HL-60 (cell line): ENCODE results near the gene ARHGEF11.

ENCODE experiments used
- DNase-seq, 2 experiments: peaks; one replicate each; pipeline ENCODE4 v3.0.0-alpha.2; 2010 to 2020; ENCODE audit warnings: low read depth in 1 of 2, low spot score in 1 of 2
- H3K27ac ChIP-seq: fragments of 250-450 bp; sonication (Bioruptor Pico); replicated peaks from 2 replicates; pipeline ENCODE4 v1.5.1; 2020; ENCODE audit warnings: mild to moderate bottlenecking, moderate library complexity
- H3K27me3 ChIP-seq: fragments of 250-450 bp; sonication (Bioruptor Pico); 2 replicates; pipeline ENCODE4 v1.5.1; 2021; ENCODE audit warnings: mild to moderate bottlenecking, moderate library complexity; ENCODE audit not compliant: insufficient read depth, poor library complexity, severe bottlenecking
- H3K4me3 ChIP-seq: replicated peaks from 2 replicates; pipeline ENCODE4 v1.5.1; 2011; ENCODE audit warnings: mild to moderate bottlenecking, control low read depth, low read length; ENCODE audit not compliant: insufficient read depth
- CTCF ChIP-seq: IDR thresholded peaks from one replicate; pipeline ENCODE4 v1.5.1; 2011; ENCODE audit warnings: low read length, control low read depth, inconsistent platforms; ENCODE audit not compliant: insufficient read depth
- GABPA ChIP-seq: IDR thresholded peaks from 2 replicates; pipeline ENCODE4 v1.6.1; 2012; ENCODE audit warnings: low read depth
- POLR2AphosphoS5 ChIP-seq: IDR thresholded peaks from 2 replicates; pipeline ENCODE4 v1.6.1; 2012; ENCODE audit warnings: low read depth
- REST ChIP-seq: IDR thresholded peaks from 2 replicates; pipeline ENCODE4 v1.6.1; 2012; ENCODE audit warnings: low read depth; ENCODE audit not compliant: insufficient replicate concordance
- SPI1 ChIP-seq: IDR thresholded peaks from 2 replicates; pipeline ENCODE4 v1.6.1; 2012; ENCODE audit warnings: low read depth, mild to moderate bottlenecking, borderline replicate concordance

ARHGEF11 gene

GRCh38 chr1:156964441-156964840, 81.1 kb downstream of the ARHGEF11 start:
- no peaks in the 10 kb centered on the region for H3K27me3 ChIP-seq
- no peak overlapping the region for H3K27ac ChIP-seq
- no peak for DNase-seq
- H3K4me3 ChIP-seq, result no peak overlapping the region
- TF ChIP-seq POLR2AphosphoS5, result no peak
- no peak for TF ChIP-seq GABPA
- no peak for TF ChIP-seq SPI1
- no peak for TF ChIP-seq CTCF
- TF ChIP-seq REST, result no peak

GRCh38 chr1:156963621-156964020, 81.9 kb downstream of the ARHGEF11 start:
- peak; percentile 53; the same call in 1 of the 2 replicates for TF ChIP-seq SPI1
- no peak for TF ChIP-seq CTCF
- TF ChIP-seq REST, result no peak
- no peak for TF ChIP-seq GABPA
- Histone ChIP-seq H3K27ac (0 out of 2 replicates have a peak overlapping the region, but pooled peaks have one; percentile 8), H3K4me3 (no peak overlapping the region), H3K27me3 (no peaks in the 10 kb centered on the region)
- peak; percentile 41 to 72 for DNase-seq

- no peak overlapping the region for H3K4me3 ChIP-seq
- H3K27ac ChIP-seq, result no peak overlapping the region
- peak; percentile 12 to 33 for DNase-seq
- H3K27me3 ChIP-seq, result no peaks in the 10 kb centered on the region
- TF ChIP-seq SPI1 (no peak), REST (no peak), POLR2AphosphoS5 (no peak), GABPA (no peak), CTCF (peak; percentile 36)
Measured at GRCh38 chr1:156961709-156962108, 83.8 kb downstream of the ARHGEF11 start.
